Nephron (organoid): ENCODE measurements around the gene AKR1D1.

Experiments
- H3K27ac Mint-ChIP-seq, 3 experiments: 2 replicates each; pipeline ENCODE4 v1.8.0; 2020; ENCODE audit warnings: mixed read lengths in 3 of 3, mild to moderate bottlenecking in 2 of 3, moderate library complexity in 1 of 3
- H3K27me3 Mint-ChIP-seq: 2 replicates; pipeline ENCODE4 v1.8.0; 2021; ENCODE audit warnings: low read depth, mild to moderate bottlenecking, moderate library complexity, mixed read lengths
- H3K36me3 Mint-ChIP-seq: 2 replicates; pipeline ENCODE4 v1.8.0; 2020; ENCODE audit warnings: low read depth, mixed read lengths
- H3K4me1 Mint-ChIP-seq: 2 replicates; pipeline ENCODE4 v1.8.0; 2020; ENCODE audit warnings: mixed read lengths
- H3K4me3 Mint-ChIP-seq, 3 experiments: 2 replicates each; pipeline ENCODE4 v1.8.0; 2020; ENCODE audit warnings: mild to moderate bottlenecking in 3 of 3, mixed read lengths in 3 of 3, moderate library complexity in 2 of 3
- H3K9me3 Mint-ChIP-seq: 2 replicates; pipeline ENCODE4 v1.8.0; 2020; ENCODE audit warnings: mixed read lengths
- CTCF ChIP-seq, 3 experiments: fragments of 200-600 bp; sonication (generic); IDR thresholded peaks; one replicate each; pipeline ENCODE4 v1.5.0; 2021; ENCODE audit warnings: antibody characterized with exemption in 3 of 3; ENCODE audit not compliant: unreplicated experiment in 3 of 3

The AKR1D1 gene

GRCh38 chr7:138092486-138093028 lies 16.3 kb downstream of the AKR1D1 start:
- Mint-ChIP-seq H3K27ac (no peak overlapping the region), H3K9me3 (no peaks in the 10 kb centered on the region), H3K27me3 (no peaks in the 10 kb centered on the region), H3K4me1 (no peaks in the 10 kb centered on the region), H3K36me3 (no peaks in the 10 kb centered on the region), H3K4me3 (no peak overlapping the region)
- TF ChIP-seq CTCF (IDR thresholded peaks at IDR 0.05; ENCODE audit: unreplicated experiment in 3 of 3): no peak

DNA sequence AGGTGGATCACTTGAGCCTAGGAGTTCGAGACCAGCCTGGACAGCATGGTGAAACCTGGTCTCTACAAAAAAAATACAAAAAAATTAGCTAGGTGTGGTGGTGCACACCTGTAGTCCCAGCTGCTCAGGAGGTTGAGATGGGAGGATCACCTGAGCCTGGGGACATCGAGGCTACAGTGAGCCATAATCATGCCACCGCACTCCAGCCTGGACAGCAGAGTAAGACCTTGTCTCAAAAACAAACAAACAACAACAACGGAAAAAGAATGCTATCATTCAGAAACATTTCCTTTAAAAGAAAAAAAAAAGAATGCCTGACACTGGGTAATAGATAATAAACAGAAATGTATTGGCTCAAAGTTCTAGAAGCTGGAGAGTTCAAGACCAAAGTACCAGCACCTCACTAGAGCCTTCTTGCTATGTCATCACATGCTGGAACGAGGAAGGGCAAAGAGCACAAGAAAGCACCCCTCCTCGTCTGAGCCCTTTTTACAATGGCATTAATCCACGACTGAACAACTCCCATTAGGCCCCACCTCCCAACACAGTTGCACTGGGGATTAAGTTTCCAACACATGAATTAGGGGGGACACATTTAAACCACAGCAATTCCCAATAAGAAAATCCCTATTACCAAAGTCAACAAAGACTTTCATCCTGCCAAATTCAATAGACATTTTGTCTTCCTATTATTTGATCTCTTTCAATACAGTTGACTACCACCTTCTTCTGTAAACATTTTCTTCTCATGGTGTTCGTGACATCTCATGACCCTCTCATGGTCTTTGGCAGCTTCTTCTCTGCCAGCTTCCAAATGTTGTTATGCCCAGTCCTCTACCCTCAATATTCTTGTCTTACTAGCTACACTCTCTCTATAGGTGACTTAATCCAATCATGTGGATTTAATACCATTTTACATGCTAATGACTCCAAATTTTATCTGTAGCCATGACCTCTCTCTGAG lies 20.0 kb downstream of the AKR1D1 start:
- no peak overlapping the region for H3K4me3 Mint-ChIP-seq
- H3K27ac Mint-ChIP-seq: no peak overlapping the region
- H3K9me3 Mint-ChIP-seq: no peaks in the 10 kb centered on the region
- no peaks in the 10 kb centered on the region for H3K36me3 Mint-ChIP-seq
- H3K4me1 Mint-ChIP-seq: no peaks in the 10 kb centered on the region
- no peaks in the 10 kb centered on the region for H3K27me3 Mint-ChIP-seq
- no peak for TF ChIP-seq CTCF (IDR thresholded peaks at IDR 0.05; ENCODE audit: unreplicated experiment in 3 of 3)

- H3K36me3 Mint-ChIP-seq: no peaks in the 10 kb centered on the region
- H3K27ac Mint-ChIP-seq: no peak overlapping the region
- no peaks in the 10 kb centered on the region for H3K27me3 Mint-ChIP-seq
- no peak overlapping the region for H3K4me3 Mint-ChIP-seq
- H3K9me3 Mint-ChIP-seq: no peaks in the 10 kb centered on the region
- TF ChIP-seq CTCF (IDR thresholded peaks at IDR 0.05; ENCODE audit: unreplicated experiment in 3 of 3): peak in 2 of 3 experiments; percentile 18 to 23
- no peaks in the 10 kb centered on the region for H3K4me1 Mint-ChIP-seq
Measured at GRCh38 chr7:138097064-138097741, 20.9 kb downstream of the AKR1D1 start.

DNA sequence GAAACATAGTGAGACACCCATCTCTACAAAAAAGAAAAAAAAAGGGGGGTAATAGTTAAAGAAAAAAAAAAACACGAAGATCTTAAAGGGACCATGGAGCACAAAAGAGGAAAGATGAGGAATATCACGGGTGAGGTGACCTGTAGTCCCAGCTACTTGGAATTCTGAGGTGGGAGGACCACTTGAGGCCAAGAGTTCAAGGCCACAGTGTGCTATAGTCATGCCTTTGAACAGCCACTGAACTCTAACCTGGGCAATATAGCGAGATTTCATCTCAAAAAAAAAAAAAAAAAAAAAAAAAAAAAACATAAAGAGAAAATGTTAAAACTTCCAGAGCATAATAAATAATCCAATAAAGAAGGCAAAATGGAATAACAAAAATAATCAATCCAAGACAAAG lies 23.6 kb downstream of the AKR1D1 start:
- Mint-ChIP-seq H3K4me1 (no peaks in the 10 kb centered on the region), H3K9me3 (no peaks in the 10 kb centered on the region), H3K36me3 (no peaks in the 10 kb centered on the region), H3K27me3 (no peaks in the 10 kb centered on the region), H3K4me3 (no peak overlapping the region), H3K27ac (no peak overlapping the region)
- TF ChIP-seq CTCF (IDR thresholded peaks at IDR 0.05; ENCODE audit: unreplicated experiment in 3 of 3): no peak

- Mint-ChIP-seq H3K36me3 (no peaks in the 10 kb centered on the region), H3K27me3 (no peaks in the 10 kb centered on the region)
Measured at GRCh38 chr7:138105221-138105620, 29.0 kb downstream of the AKR1D1 start.

More at GRCh38 chr7:138105221-138105620, 29.0 kb downstream of the AKR1D1 start:
- TF ChIP-seq CTCF (IDR thresholded peaks at IDR 0.05; ENCODE audit: unreplicated experiment in 3 of 3): no peak
- Mint-ChIP-seq H3K4me1 (no peaks in the 10 kb centered on the region), H3K9me3 (no peaks in the 10 kb centered on the region), H3K4me3 (no peak overlapping the region), H3K27ac (no peak overlapping the region)
